NOMO-1 treated with DMSO at 0.1 percent for 48 hours (cell line): ENCODE data around the gene U2AF2.

Experiments used
- DNase-seq: peaks from one replicate; lab custom pipeline; 2025; ENCODE audit not compliant: unreplicated experiment; lab: John Stamatoyannopoulos, UW

The U2AF2 gene

GRCh38 chr19:55621205-55621672 is 33.6 kb upstream of the U2AF2 start:
- DNase-seq = no peak

- no peak for DNase-seq
Measured at GRCh38 chr19:55621673-55622231, 33.1 kb upstream of the U2AF2 start.

DNA sequence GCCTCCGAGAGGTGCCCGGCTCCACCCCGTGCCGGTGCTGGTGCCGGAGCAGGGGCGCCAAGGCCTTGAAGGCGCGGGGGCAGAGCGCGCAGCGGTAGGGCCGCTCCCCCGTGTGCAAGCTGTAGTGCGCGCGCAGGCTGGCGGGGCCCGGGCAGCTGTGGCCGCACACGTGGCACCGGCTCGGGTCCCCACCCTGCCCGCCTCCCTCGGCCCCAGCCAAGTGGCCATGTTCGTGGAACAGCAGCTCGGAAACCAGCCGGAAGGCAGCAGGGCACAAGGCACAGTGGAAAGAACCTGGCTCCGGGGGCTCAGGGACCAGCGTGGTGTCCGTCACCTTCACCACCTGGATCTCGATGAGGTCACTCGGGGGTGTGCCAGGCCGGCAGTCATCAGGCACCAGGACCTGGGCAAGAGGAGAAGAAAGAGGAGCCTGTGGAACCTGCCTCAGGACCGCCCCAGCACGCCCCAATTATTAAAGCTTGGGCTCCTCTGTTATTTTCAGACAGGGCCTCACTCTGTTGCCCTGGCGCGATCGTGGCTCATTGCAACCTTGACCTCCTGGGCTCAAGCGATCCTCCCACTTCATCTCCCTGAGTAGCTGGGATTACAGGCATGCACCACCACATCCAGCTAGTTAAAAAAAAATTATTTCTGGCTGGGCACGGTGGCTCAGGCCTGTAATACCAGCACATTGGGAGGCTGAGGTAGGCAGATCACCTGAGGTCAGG is 32.4 kb upstream of the U2AF2 start:
- DNase-seq = no peak

- DNase-seq = no peak
Measured at GRCh38 chr19:55623130-55623529, 31.7 kb upstream of the U2AF2 start.

DNA sequence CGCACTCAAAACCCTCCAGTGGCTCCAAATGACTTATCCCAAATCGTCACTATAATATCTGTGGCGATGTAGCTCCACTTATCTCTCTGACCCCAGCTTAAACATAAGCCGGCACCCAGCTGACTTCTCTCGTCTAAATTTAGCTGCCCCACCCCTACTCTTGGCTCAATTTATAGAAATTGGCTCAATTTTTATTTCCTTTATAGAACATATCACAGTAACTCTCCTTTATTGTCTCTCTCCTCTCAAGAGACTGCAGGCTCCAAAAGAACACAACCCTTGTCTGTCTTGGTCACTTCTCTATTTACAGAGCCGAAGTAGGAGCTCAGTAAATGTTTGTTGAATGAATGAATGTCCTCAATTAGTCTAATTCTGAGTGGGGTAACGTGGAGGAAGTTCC is 31.3 kb upstream of the U2AF2 start:
- DNase-seq = peak; percentile 21

DNA sequence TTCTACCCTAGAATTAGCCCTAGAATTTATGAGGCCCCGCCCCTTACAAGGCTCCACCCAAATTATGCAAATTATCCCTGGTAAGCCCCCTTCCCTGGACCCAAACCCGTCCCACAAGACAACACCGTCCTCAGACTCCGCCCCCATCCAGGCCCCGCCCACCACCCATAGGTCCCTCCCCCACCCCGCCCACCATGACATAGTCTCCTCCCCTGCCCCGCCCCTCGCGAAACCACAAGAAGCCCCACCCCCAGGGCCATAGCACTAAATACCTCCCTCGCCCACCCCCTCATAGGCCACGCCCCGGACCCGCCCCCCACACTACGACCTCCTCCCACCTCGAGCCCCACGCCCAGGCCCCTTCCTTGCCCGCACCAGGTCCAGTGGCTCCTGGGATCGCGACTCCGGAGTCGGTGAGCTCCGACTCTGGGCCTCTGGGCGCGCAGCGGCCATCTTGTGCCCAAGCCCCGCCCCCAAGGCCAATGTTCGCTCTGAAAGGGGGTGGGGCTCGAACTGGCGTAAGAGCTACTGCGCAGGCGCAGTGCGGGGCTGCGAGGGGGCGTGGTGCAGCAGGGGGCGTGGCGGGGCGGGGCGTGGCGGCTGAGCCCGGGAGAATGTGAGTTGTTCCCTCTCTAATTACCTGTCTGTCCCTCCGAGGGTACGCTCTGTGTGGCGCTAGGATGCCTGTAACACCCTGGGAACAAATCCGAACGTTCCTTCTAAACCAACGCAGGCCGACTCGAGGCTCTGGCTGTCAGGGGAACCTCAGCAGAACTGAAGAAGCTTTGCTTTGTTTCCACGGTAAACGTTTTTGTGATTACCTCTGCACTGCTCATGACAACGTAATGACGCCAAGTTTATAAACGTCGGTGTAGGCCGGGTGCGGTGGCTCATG is 30.5 kb upstream of the U2AF2 start, which contains the start of gene ZNF784:
ZNF784 (minus strand) TSS at position 458 of the 895 bp plus-strand sequence; CDS start at position 453, 5 bp downstream.
- peak; percentile 87 for DNase-seq

GRCh38 chr19:55625004-55625326 is 29.9 kb upstream of the U2AF2 start:
- DNase-seq = no peak

DNA sequence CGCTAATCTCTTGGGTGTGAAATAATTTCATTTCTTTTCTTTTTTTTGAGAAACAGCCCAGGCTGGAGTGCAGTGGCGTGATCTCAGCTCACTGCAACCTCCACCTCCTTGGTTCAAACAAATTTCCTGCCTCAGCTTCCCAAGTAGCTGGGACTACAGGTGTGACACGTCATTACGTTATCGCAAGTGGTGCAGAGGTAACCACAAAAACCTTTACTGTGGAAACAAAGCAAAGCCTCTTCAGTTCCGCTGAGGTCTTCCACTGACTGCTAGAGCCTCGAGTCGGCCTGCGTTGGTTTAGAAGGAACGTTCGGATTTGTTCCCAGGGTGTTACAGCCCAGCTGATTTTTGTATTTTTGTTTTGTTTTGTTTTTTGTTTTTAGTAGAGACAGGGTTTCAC is 28.5 kb upstream of the U2AF2 start:
- no peak for DNase-seq

- DNase-seq = peak; percentile 88
Measured at GRCh38 chr19:55632463-55632834, 22.4 kb upstream of the U2AF2 start.

- DNase-seq = no peak
Measured at GRCh38 chr19:55633861-55634260, 21.0 kb upstream of the U2AF2 start.

DNA sequence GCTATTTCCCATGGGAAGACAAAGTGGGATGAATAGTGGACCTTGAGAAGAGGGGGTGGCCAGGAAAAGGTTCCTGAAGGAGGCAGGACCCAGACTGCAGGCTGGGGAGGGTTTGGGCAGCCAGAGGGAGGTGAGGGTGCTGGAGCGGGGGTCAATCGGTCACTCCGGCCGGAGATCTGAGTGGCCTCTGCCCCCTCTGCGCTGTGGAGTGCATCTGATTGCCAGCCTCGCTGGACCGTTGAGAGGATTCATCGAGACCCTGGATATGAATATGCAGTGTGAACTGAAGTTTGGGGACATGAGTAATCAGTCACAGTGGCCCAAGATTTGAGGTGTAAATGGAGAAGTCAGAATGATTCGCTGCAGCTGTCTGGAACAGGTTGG is 19.5 kb upstream of the U2AF2 start:
- peak; percentile 25 for DNase-seq

- DNase-seq = no peak
Measured at GRCh38 chr19:55635856-55636440, 18.9 kb upstream of the U2AF2 start.

DNA sequence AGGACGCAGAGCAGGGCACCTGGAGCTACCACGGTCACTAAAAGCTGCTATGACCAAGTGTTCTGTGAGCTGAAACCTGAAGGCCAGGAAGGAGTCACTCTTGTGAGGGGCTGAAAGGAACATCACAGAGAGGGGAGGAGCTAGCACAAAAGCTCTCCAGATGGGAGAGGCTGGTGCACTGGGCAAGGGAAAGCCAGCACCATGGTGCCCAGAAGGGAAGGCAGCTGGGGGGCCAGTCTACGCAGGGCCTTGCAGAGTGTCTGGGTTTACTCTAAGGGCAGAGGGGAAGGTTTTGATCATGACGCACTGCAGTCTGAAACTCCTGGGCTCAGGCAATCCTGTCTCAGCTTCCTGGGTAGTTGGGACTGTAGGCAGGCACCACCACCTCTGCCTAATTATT is 18.1 kb upstream of the U2AF2 start:
- DNase-seq = no peak

DNA sequence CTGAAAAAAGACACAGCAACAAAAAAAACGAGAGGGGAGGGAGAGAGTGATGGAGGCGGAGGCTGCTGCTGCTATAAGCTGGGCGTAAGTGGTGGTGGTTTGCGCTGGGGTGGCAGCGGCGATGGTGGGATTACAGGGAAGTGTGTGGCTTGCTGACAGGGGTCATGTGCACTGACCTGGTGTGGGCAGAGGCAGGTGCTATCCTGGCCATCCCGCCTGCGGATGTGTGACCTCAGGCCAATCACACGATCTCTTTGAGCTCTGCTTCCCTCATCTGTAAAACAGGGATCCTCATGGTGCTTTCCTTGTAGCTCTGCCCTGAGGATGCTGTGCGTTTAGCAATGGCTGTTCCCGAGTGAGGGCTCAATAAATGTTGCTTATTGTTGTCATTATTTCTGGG is 17.3 kb upstream of the U2AF2 start:
- no peak for DNase-seq

- peak; percentile 37 for DNase-seq
Measured at GRCh38 chr19:55638864-55639359, 15.9 kb upstream of the U2AF2 start.

DNA sequence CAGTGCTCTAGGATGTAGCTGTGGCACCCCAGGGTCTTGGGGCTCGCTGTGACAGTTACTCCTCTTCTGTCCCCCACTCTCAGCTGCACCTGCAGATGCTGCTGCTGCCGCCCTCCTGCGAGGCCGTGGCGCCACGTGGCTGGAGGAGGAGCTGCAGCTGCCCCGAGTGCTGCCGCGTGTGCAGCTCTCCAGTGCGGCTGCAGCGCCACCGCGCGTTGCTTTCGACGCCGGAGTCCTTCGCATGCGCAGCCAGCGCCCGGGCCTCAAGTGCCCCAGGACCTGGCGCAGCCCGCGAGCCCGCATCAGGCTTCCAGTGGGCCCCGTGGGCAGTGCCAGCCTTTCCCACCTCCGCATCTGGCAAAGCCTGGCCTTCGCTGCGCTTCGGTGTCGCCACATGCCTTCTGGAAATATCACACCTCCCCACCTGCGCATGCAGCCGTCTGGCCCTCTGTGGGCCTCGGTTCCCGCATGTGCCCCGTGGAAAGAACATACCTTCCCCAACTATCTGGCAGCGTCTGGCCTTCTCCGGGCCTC is 14.7 kb upstream of the U2AF2 start:
- DNase-seq = no peak

DNA sequence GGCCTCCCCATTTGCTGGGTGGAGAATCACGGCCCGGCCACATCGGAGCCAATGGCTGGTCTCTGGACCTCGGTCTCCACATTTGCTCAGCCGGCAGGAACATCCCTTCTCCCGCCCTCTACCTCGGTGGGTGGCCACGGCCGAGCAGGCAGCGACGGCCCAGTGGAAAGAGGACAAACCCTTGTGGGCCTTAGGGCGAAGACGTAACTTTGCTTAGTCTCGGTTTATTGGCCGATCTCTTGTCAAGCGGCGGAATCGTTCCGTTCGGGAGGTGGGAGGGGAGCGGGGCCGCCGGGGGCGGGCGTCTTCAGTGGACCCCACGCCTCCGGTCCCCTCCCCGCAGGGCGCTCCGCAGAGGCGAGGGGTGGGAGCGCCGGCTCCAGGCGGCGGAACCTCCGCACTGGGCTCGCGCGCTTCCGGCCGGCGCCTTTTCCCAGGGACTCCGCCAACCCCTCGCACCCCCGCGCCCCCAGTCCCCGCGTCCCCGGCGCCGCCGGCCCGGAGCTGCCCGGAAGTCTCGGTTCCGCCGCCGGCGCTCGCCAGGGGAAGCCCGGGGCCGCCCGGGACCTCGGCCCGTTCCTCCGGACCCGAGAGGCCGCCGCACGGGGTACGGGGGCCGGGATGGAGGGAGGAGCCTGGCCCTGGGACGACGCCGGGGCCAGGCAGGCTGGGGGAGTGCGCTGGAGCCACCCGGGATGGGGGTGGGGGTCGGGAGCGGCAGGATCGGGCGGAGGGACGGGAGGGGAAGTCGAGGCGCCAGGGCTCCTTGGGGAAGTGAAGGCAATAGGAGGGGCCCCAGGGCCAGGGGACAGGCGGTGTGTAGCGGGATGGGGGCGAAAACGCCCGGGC is 14.0 kb upstream of the U2AF2 start, which contains the start of gene ZNF580:
ZNF580 (plus strand) TSS at position 426 of the 849 bp plus-strand sequence. CDS start 1,507 bp downstream, outside the sequence.
- peak; percentile 20 for DNase-seq

DNA sequence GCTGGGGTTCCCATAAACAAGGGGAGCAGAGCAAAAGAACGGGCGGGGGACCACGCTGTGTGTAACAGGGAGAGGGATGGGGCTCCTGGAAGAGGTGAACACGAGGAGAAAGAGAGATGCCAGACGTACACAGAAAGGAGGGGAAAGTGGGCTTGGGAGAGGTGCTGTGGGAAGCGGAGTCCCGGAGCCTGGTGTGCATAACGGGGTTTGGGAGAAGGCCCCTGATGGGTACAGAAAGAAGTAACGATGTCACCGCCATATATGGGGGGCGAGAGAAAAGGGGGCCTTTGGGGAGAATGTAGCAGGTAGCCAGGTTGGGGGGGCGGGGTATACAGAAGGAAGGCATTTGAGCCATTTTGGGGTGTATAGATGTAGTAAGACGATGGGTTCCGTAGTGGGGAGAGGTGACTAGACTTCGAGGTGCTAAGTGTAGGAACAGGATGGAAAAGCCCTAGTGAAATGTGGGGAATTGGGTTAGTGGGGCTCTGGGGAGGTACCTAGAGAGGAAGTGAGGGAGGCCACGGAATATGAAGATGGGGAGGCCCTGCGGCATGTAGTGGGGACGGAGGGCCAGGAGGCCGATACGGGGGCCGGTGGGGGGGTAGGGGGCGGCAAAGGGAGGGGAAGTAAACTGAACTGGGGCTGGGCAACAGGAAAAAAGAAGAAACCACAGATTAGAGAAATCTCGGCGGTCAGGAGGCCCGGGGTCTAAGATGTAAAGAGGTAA is 13.2 kb upstream of the U2AF2 start:
- peak; percentile 23 for DNase-seq
